Activated naive CD4-positive, alpha-beta T cell treated with Interleukin-2 at 50 U/mL for 16 hours (primary cell): ENCODE measurements around the gene PRLR.
A peak's percentile ranks its signal among the peaks of the same experiment; 100 is the strongest.
"Not testable (repeated sequence)": the region's sequence is repeated elsewhere in the genome, so short reads cannot be mapped to it uniquely, and the experiment has no call there.

Source experiments
- DNase-seq: peaks from one replicate; pipeline ENCODE4 v3.0.0-alpha.2; 2020

Gene PRLR

GRCh38 chr5:35120715-35121114 lies 109.6 kb downstream of the PRLR start:
- DNase-seq, result no peak

GRCh38 chr5:35117967-35118366 lies 112.3 kb downstream of the PRLR start:
- DNase-seq, result no peak

- DNase-seq, result no peak
Measured at GRCh38 chr5:35115920-35116319, 114.4 kb downstream of the PRLR start.

DNA sequence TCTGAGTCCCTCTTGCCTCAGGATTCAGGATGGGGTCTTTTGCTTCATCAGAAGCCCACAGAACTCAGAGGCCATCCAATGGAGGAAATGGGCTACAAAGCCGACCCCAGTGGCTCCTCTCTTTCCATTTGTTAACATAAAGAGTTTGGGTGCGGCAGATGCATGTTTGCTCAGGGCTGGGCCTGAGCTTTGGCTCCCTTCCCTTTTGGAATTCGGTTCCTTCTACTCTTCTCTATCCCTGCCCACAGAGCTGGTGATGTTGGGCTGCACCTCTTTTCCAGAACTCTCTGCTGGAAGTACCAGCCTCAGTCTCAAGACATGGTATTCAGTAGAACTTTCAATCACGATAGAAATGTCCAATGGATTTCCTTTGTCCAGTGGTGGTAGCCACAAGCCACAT lies 115.6 kb downstream of the PRLR start:
- DNase-seq, result no peak

DNA sequence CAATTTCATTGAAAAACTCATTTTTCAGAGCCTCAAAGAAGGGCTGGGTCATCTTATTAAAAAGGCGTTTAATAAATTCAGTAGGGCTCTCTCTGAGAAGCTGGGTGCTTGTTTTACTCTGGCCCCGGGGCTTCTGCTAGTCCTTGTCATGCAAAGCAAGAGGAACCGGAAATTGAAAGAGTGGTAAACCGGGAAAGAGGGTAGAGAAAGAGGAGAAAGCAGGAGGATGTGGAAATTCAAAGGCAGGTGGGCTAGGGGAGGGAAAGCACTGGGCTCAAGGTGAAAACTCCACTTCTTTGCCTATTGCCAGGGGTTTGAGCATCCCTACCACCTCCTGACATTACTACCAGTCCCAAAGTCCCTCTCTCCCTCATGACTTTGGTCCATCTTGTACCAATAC lies 118.0 kb downstream of the PRLR start:
- no peak for DNase-seq

DNA sequence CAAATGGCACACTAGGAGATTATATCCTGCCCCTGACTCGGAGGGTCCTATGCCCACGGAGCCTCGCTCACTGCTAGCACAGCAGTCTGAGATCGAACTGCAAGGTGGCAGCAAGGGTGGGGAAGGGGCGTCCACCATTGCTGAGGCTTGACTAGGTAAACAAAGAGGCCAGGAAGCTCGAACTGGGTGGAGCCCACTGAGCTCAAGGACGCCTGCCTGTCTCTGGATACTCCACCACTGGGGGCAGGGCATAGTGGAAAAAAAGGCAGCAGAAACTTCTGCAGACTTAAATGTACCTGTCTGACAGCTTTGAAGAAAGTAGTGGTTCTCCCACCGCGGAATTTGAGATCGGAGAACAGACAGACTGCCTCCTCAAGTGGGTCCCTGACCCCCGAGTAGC lies 125.7 kb downstream of the PRLR start:
- not testable (repeated sequence) for DNase-seq

DNA sequence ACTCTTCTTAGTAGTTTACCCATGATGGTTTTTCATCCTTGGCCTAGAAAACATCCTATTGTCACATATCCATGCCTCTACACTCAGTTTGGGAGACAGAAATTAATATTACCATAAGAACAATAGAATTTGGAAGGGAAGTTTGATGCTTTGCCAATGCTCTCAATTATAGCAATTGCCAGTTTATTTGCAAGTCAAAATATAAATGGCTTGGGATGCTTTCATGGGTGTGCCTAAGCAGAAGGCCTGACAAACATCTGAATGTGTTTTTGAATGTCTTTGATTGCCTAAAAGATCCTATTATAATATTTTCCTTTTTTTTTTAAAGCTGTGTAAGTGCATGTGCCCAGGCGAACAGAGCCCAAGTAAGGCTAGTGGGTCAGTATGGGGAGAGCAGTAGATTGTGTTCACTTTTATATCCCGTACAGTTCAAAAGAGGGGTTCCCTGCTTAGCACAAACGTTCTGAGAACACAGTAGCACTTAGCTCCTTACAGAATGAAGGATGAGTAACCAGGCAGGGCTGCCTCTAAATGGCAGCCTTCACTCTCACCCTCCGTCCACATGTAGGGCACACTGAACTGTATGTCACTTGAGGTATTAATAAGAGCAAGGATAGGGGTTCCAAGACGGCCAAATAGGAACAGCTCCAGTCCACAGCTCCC lies 126.5 kb downstream of the PRLR start:
- no peak for DNase-seq

GRCh38 chr5:35101720-35102119 lies 128.6 kb downstream of the PRLR start:
- DNase-seq, result not testable (repeated sequence)

- DNase-seq, result no peak
Measured at GRCh38 chr5:35101016-35101415, 129.3 kb downstream of the PRLR start.

- DNase-seq, result no peak
Measured at GRCh38 chr5:35098214-35098613, 132.1 kb downstream of the PRLR start.

DNA sequence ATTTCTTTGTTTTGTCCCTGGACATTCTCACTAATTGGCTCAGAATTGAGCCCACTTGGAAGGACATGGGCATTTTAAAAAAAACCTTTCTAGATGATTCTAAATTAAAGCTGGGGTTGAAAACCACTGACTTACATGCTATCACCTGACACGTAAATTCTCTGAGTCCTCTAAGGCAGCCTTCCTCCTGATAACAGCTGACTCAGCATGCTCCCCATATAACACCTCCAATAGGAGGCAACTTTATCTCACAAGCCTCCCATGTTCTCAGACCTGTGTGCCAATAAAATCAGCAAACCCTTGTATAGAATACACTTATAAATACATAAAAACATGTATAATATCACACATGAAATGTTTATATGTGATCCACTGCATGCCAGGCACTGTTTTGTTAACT lies 133.4 kb downstream of the PRLR start:
- no peak for DNase-seq

DNA sequence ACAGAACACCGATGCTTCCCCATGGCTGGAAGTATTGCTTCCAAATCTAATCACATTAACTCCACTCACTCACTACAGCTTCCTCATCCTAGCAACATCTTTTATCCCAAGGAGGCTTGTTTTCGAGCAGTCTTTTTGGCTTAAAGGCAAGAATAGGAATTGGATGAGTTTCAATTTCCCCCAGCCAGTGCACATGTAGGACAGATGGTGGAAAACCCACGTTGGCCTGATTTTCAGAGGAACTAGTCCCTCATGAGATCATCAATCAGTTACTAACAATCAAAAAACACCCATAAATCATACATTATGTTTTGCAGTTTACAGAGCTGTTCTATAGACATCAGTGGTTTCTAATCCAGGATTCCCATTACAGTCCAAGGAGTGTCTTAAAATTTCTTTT lies 134.1 kb downstream of the PRLR start:
- DNase-seq, result no peak

GRCh38 chr5:35095366-35095765 lies 134.9 kb downstream of the PRLR start:
- DNase-seq, result no peak

DNA sequence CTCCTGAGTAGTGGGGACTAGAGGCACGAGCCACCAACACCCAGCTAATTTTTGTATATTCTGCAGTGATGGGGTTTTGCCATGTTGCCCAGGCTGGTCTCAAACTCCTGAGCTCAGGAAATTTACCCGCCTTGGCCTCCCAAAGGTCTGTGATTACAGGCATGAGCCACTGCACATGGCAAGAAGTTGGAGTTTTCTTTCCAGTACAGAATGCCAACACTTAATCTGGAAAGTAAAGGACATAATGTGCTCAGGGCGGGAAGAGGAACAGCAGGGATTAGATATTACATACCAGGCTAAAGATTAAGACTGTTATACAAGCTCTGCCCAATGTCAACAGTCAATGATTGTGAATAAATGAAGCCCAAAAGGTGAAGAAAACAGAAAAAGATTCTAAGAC lies 135.3 kb downstream of the PRLR start:
- DNase-seq, result no peak

GRCh38 chr5:35092703-35093102 lies 137.6 kb downstream of the PRLR start:
- DNase-seq, result no peak

GRCh38 chr5:35091704-35092103 lies 138.6 kb downstream of the PRLR start:
- DNase-seq, result no peak

GRCh38 chr5:35089334-35090314 lies 140.7 kb downstream of the PRLR start:
- DNase-seq, result peak; percentile 49

DNA sequence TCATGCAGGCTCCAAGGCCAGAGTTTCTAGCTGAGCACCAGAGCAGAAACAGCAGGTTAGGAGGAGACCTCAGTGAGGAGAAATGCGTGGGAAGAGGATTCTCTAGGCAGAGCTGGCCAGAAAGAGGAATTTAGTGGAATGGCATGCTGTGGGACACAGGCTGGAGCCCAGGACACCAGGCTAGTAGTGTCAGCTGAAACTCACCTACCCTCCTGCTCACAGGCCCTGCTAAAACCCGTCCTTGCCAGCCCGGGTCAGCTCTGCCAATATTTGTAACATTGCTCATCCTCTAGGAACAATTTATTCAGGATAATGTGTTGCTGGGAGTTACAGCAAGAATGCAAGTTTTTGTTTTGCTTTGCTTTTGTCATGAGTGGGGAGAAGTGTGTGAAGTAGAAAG lies 142.3 kb downstream of the PRLR start:
- DNase-seq, result no peak

DNA sequence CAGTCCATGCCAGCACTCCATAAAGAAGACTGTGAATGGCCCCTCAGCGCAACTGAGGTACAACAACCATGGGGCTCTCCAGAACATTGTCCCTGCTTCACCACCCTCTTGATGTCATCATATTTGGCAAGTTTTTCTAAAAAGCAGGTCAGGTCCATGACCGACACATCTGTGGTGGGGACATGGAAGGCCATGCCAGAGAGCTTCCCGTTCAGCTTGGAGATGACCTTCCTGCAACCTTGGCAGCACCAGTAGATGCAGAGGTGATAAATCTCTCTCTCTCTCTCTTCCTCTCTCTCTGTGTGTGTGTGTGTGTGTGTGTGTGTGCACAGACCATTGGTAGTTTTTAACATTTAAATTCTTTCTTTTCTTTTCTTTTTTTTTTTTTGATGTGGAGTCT lies 147.1 kb downstream of the PRLR start:
- no peak for DNase-seq

GRCh38 chr5:35082530-35082929 lies 147.8 kb downstream of the PRLR start:
- DNase-seq, result no peak

DNA sequence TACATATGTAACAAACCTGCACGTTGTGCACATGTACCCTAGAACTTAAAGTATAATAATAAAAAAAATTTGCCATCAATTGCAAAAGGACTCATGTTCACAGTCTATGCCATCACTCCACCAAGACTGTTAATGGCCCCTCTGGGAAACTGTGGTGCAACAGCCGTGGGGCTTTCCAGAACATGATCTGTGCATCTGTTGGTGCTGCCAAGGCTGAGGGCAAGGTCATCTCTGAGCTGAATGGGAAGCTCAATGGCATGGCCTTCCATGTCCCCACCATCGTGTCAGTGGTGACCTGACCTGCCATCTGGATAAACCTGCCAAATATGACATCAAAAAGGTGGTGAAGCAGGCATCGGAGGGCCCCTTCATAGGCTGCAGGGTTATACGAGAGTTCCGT lies 149.2 kb downstream of the PRLR start:
- no peak for DNase-seq

GRCh38 chr5:35073160-35073559 lies 157.1 kb downstream of the PRLR start:
- no peak for DNase-seq

DNA sequence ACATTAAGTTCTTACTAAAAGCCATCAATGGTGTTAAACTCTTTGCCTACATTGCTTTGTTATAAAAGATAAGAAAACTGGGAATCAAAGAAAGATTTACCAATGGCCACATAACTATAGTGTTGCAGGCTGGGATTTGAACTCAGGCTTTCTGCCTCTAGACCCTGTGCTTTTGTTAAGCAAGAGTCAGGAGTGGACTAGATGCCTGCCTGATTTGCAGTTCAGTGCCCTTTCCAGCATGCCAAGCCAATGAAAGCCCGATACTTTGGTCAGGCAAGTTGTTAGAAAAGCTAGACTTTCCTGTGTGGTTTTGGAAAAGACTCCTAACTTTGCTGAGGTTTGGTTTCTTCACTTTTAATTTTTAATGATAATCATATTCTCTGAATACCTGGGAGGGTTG lies 161.1 kb downstream of the PRLR start:
- no peak for DNase-seq

DNA sequence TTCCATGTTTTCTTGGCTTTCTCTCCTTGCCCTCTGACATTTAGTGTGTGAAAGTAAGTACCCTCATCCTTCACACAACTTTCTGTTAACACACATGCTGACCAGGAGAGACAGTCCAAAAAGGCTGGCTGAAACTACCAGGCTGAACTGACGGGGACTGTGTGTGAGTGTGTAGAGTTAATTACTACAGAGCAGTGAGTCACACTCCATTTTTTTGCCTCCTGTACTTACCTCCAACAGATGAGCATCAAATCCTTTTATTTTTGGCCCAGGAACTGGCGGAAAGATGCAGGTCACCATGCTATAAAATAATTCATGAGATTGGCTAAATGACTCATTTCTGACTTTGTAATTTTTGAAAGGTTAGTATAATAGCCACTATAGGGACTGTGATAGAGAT lies 162.3 kb downstream of the PRLR start:
- no peak for DNase-seq
